HG03280 (cell line): ENCODE results near the gene FAM3C.
"Not testable (repeated sequence)": the region's sequence is repeated elsewhere in the genome, so short reads cannot be mapped to it uniquely, and the experiment has no call there.

Source experiments
- ATAC-seq: cut with Tn5 transposase; IDR thresholded peaks from one replicate; pipeline ENCODE4 v1.9.1; 2021; ENCODE audit warnings: mild to moderate bottlenecking, moderate library complexity; ENCODE audit not compliant: unreplicated experiment

Gene FAM3C

GRCh38 chr7:121334875-121335648 is 61.0 kb downstream of the FAM3C start:
- ATAC-seq, result no peak

- ATAC-seq, result no peak
Measured at GRCh38 chr7:121334376-121334775, 61.7 kb downstream of the FAM3C start.

- no peak for ATAC-seq
Measured at GRCh38 chr7:121331574-121331973, 64.5 kb downstream of the FAM3C start.

GRCh38 chr7:121331048-121331447 is 65.1 kb downstream of the FAM3C start:
- ATAC-seq, result no peak

- no peak for ATAC-seq
Measured at GRCh38 chr7:121330053-121330833, 65.9 kb downstream of the FAM3C start.

GRCh38 chr7:121329191-121330052 is 66.7 kb downstream of the FAM3C start:
- ATAC-seq, result no peak

- no peak for ATAC-seq
Measured at GRCh38 chr7:121328508-121329190, 67.5 kb downstream of the FAM3C start, which contains the start of gene WNT16. TSS of gene WNT16 (plus strand) at chr7:121329000. CDS start at chr7:121329293, 293 bp downstream.

- no peak for ATAC-seq
Measured at GRCh38 chr7:121327671-121328070, 68.4 kb downstream of the FAM3C start.

- no peak for ATAC-seq
Measured at GRCh38 chr7:121323515-121324302, 72.4 kb downstream of the FAM3C start.

GRCh38 chr7:121322460-121322859 is 73.6 kb downstream of the FAM3C start:
- no peak for ATAC-seq

- not testable (repeated sequence) for ATAC-seq
Measured at GRCh38 chr7:121315170-121315569, 80.9 kb downstream of the FAM3C start.

GRCh38 chr7:121313793-121314676 is 82.1 kb downstream of the FAM3C start:
- peak; percentile 95 for ATAC-seq

- no peak for ATAC-seq
Measured at GRCh38 chr7:121313220-121313792, 82.8 kb downstream of the FAM3C start.

GRCh38 chr7:121307021-121307574 is 89.0 kb downstream of the FAM3C start:
- no peak for ATAC-seq

- peak; percentile 31 for ATAC-seq
Measured at GRCh38 chr7:121306565-121306964, 89.5 kb downstream of the FAM3C start.

- no peak for ATAC-seq
Measured at GRCh38 chr7:121305109-121305508, 91.0 kb downstream of the FAM3C start.

GRCh38 chr7:121304102-121304658 is 91.9 kb downstream of the FAM3C start:
- no peak for ATAC-seq
